Glutamatergic neuron (in vitro differentiated cells): Measurements from ENCODE around the gene OXNAD1. TPM values are rescaled to one million over a fixed set of nuclear protein-coding genes. Genes with fewer than 3 reads are reported as not detected.

Experiments
- DNase-seq: peaks from one replicate; pipeline ENCODE4 v3.0.0; 2022
- H3K27ac Mint-ChIP-seq: one replicate; pipeline ENCODE4 v1.8.0; 2020; ENCODE audit warnings: mild to moderate bottlenecking, mixed read lengths, inconsistent platforms; ENCODE audit not compliant: unreplicated experiment
- H3K27me3 Mint-ChIP-seq: one replicate; pipeline ENCODE4 v1.8.0; 2020; ENCODE audit warnings: mild to moderate bottlenecking, moderate library complexity, mixed read lengths, inconsistent platforms; ENCODE audit not compliant: unreplicated experiment
- H3K36me3 Mint-ChIP-seq: one replicate; pipeline ENCODE4 v1.8.0; 2020; ENCODE audit warnings: mild to moderate bottlenecking, mixed read lengths, inconsistent platforms; ENCODE audit not compliant: unreplicated experiment
- H3K4me1 Mint-ChIP-seq: one replicate; pipeline ENCODE4 v1.8.0; 2020; ENCODE audit warnings: mild to moderate bottlenecking, low read depth, mixed read lengths, inconsistent platforms; ENCODE audit not compliant: unreplicated experiment
- H3K4me3 Mint-ChIP-seq: one replicate; pipeline ENCODE4 v1.8.0; 2020; ENCODE audit warnings: mild to moderate bottlenecking, mixed read lengths, inconsistent platforms; ENCODE audit not compliant: unreplicated experiment
- H3K9me3 Mint-ChIP-seq: one replicate; pipeline ENCODE4 v1.8.0; 2020; ENCODE audit warnings: mild to moderate bottlenecking, moderate library complexity, mixed read lengths, inconsistent platforms; ENCODE audit not compliant: unreplicated experiment
- CTCF ChIP-seq: fragments of 200-600 bp; sonication (generic); IDR thresholded peaks from one replicate; pipeline ENCODE4 v1.5.0; 2021; ENCODE audit not compliant: partially characterized antibody, unreplicated experiment
- total RNA-seq: library from RNA; stranded (reverse); fragmentation: NEBNext Ultra II Directional; extraction: Animal tissue kit (Norgen Biotek cat#: 25700); gene quantifications from one replicate; pipeline ENCODE4 v1.2.1, GENCODE V29; 2021; ENCODE audit not compliant: unreplicated experiment

Gene OXNAD1
- total RNA-seq, 1 donor from 2014 or later, result 14.6 TPM

GRCh38 chr3:16329036-16329825, 64.2 kb downstream of the OXNAD1 start:
- DNase-seq, result no peak
- H3K4me1 Mint-ChIP-seq, result no peaks in the 10 kb centered on the region
- peaks cover 24% of the 10 kb centered on the region for H3K36me3 Mint-ChIP-seq
- no peak for TF ChIP-seq CTCF
- H3K27me3 Mint-ChIP-seq, result no peaks in the 10 kb centered on the region
- peaks cover 3% of the 10 kb centered on the region for H3K9me3 Mint-ChIP-seq
- H3K4me3 Mint-ChIP-seq, result no peak overlapping the region
- H3K27ac Mint-ChIP-seq, result no peak overlapping the region

- Mint-ChIP-seq H3K36me3 (peaks cover 29% of the 10 kb centered on the region), H3K9me3 (peaks cover 5% of the 10 kb centered on the region), H3K4me3 (no peak overlapping the region), H3K27ac (no peak overlapping the region), H3K4me1 (no peaks in the 10 kb centered on the region), H3K27me3 (no peaks in the 10 kb centered on the region)
- TF ChIP-seq CTCF, result no peak
- DNase-seq, result no peak
Measured at GRCh38 chr3:16329826-16330129, 64.8 kb downstream of the OXNAD1 start.

GRCh38 chr3:16330351-16330750, 65.3 kb downstream of the OXNAD1 start:
- H3K4me1 Mint-ChIP-seq, result peaks cover 4% of the 10 kb centered on the region
- TF ChIP-seq CTCF, result no peak
- no peak overlapping the region for H3K4me3 Mint-ChIP-seq
- no peaks in the 10 kb centered on the region for H3K27me3 Mint-ChIP-seq
- no peak overlapping the region for H3K27ac Mint-ChIP-seq
- peaks cover 30% of the 10 kb centered on the region for H3K36me3 Mint-ChIP-seq
- DNase-seq, result no peak
- peaks cover 5% of the 10 kb centered on the region for H3K9me3 Mint-ChIP-seq

- Mint-ChIP-seq H3K4me1 (peaks cover 10% of the 10 kb centered on the region), H3K27me3 (no peaks in the 10 kb centered on the region), H3K9me3 (peaks cover 5% of the 10 kb centered on the region), H3K36me3 (peaks cover 30% of the 10 kb centered on the region), H3K27ac (no peak overlapping the region), H3K4me3 (no peak overlapping the region)
- no peak for TF ChIP-seq CTCF
- DNase-seq, result no peak
Measured at GRCh38 chr3:16331319-16331883, 66.4 kb downstream of the OXNAD1 start.

- Mint-ChIP-seq H3K27me3 (no peaks in the 10 kb centered on the region), H3K4me3 (no peak overlapping the region), H3K9me3 (peaks cover 5% of the 10 kb centered on the region), H3K27ac (no peak overlapping the region), H3K36me3 (peaks cover 30% of the 10 kb centered on the region), H3K4me1 (peaks cover 10% of the 10 kb centered on the region)
- no peak for DNase-seq
- no peak for TF ChIP-seq CTCF
Measured at GRCh38 chr3:16332904-16333426, 68.0 kb downstream of the OXNAD1 start.
